Lower lobe of right lung (tissue), 2 donors: ENCODE results near the gene GPR27. TPM values are rescaled to one million over a fixed set of nuclear protein-coding genes. Genes with fewer than 3 reads are reported as not detected.
A peak's percentile ranks its signal among the peaks of the same experiment; 100 is the strongest.

ENCODE experiments used
- ATAC-seq, 2 donors: fragments of 200-7000 bp; cut with Tn5 transposase; one replicate each; pipeline ENCODE4 v1.9.1; 2020 to 2022; ENCODE audit warnings: mild to moderate bottlenecking in 2 of 2, moderate library complexity in 2 of 2
- DNase-seq: peaks from one replicate; pipeline ENCODE4 v3.0.0-alpha.2; 2020
- H3K27ac ChIP-seq: fragments of 200-600 bp; one replicate; pipeline ENCODE4 v1.8.0; 2022
- H3K27me3 ChIP-seq: fragments of 200-600 bp; one replicate; pipeline ENCODE4 v1.8.0; 2022; ENCODE audit warnings: low read depth
- H3K36me3 ChIP-seq: fragments of 200-600 bp; one replicate; pipeline ENCODE4 v1.8.0; 2022; ENCODE audit warnings: mild to moderate bottlenecking
- H3K4me1 ChIP-seq: fragments of 200-600 bp; one replicate; pipeline ENCODE4 v1.8.0; 2022
- H3K4me3 ChIP-seq: fragments of 200-600 bp; one replicate; pipeline ENCODE4 v1.8.0; 2022; ENCODE audit warnings: mild to moderate bottlenecking
- H3K9me3 ChIP-seq: fragments of 200-600 bp; one replicate; pipeline ENCODE4 v1.8.0; 2022
- CTCF ChIP-seq: fragments of 200-600 bp; IDR thresholded peaks from one replicate; pipeline ENCODE4 v1.8.0; 2022; ENCODE audit warnings: antibody characterized with exemption, mild to moderate bottlenecking
- intact Hi-C: fragments of 100-400 bp; cut with DNase I; formaldehyde crosslinking; loops from one replicate; pipeline ENCODE4 v1.11.0; 2022
- total RNA-seq: library from RNA; stranded (reverse); fragmentation: NEBNext Ultra II Directional; extraction: Animal tissue kit (Norgen Biotek cat#: 25700); gene quantifications from one replicate; pipeline ENCODE4 v1.2.1, GENCODE V29; 2021
- donor health status: DM: no; HTN: yes; CAD: no; lungs with severe emphysema.

Gene GPR27
- total RNA-seq, 1 donor from 2014 or later: 2.6 TPM

- peaks cover 66% of the 10 kb centered on the region for H3K27me3 ChIP-seq
- no peak overlapping the region for H3K27ac ChIP-seq
- no peaks in the 10 kb centered on the region for H3K9me3 ChIP-seq
- TF ChIP-seq CTCF: no peak
- no peaks in the 10 kb centered on the region for H3K36me3 ChIP-seq
- peaks cover 8% of the 10 kb centered on the region for H3K4me1 ChIP-seq
- peak in 1 of 2 donors; percentile 51 for ATAC-seq
- no peak for DNase-seq
- H3K4me3 ChIP-seq: no peak overlapping the region
- intact Hi-C loops: no loop called here
These were observed 26.2 kb downstream of the GPR27 start for GRCh38 chr3:71779674-71780377.

- Histone ChIP-seq H3K36me3 (no peaks in the 10 kb centered on the region), H3K27ac (no peak overlapping the region), H3K4me1 (peaks cover 10% of the 10 kb centered on the region), H3K9me3 (no peaks in the 10 kb centered on the region), H3K4me3 (no peak overlapping the region), H3K27me3 (peaks cover 69% of the 10 kb centered on the region)
- no peak for TF ChIP-seq CTCF
- no peak for DNase-seq
- intact Hi-C loops: no loop called here
- no peak for ATAC-seq
These were observed 26.8 kb downstream of the GPR27 start for GRCh38 chr3:71780430-71780829.

- TF ChIP-seq CTCF: no peak
- DNase-seq: no peak
- Histone ChIP-seq H3K4me1 (peaks cover 16% of the 10 kb centered on the region), H3K9me3 (no peaks in the 10 kb centered on the region), H3K27ac (no peak overlapping the region), H3K27me3 (peaks cover 77% of the 10 kb centered on the region), H3K36me3 (no peaks in the 10 kb centered on the region), H3K4me3 (no peak overlapping the region)
- intact Hi-C loops: no loop called here
- ATAC-seq: no peak
These were observed 29.5 kb downstream of the GPR27 start for GRCh38 chr3:71783152-71783551.

GRCh38 chr3:71784201-71784913 is 30.7 kb downstream of the GPR27 start:
- Histone ChIP-seq H3K4me3 (peak overlapping the region; percentile 39), H3K36me3 (no peaks in the 10 kb centered on the region), H3K4me1 (peaks cover 16% of the 10 kb centered on the region), H3K27me3 (peaks cover 73% of the 10 kb centered on the region), H3K27ac (peak overlapping the region; percentile 15), H3K9me3 (no peaks in the 10 kb centered on the region)
- intact Hi-C loops: no loop called here
- no peak for ATAC-seq
- DNase-seq: no peak
- TF ChIP-seq CTCF: no peak

- Histone ChIP-seq H3K27me3 (peaks cover 67% of the 10 kb centered on the region), H3K36me3 (no peaks in the 10 kb centered on the region), H3K27ac (peak within 1 kb of the TSS; percentile 15), H3K9me3 (no peaks in the 10 kb centered on the region), H3K4me1 (peaks cover 16% of the 10 kb centered on the region), H3K4me3 (peak within 1 kb of the TSS; percentile 39)
- DNase-seq (peak; percentile 54), ATAC-seq (peak; percentile 53 to 64)
- TF ChIP-seq CTCF: no peak
- intact Hi-C loops: no loop called here
These were observed 31.4 kb downstream of the GPR27 start, which contains the start of gene PROK2 for GRCh38 chr3:71784914-71785531. Gene PROK2, minus strand, starts transcription at chr3:71785148. Its CDS starts 96 bp downstream, at chr3:71785052.
